ENCODE data around the gene PSD4.

Gene PSD4

DNA sequence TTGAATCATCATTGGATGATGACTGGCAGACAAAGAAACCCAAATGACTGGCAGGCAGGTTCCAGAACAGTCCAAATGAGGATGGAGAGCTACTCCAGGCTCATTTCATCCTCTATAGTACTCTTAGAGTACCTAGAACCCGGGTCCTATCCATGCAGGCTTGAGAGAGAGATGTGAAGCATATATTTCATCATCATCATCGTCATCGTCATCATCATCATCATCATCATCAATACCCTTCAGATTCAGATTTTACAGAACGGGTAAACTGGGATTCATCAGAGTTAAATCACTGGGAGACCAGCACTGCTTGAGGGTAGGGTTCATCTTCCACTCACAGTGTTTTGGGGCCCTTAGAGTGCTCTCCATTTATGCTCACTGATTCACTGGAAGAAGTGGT lies 52.7 kb downstream of the PSD4 start:
- DNase-seq: no peak

GRCh38 chr2:113227290-113227689 lies 53.5 kb downstream of the PSD4 start:
- no peak for DNase-seq

- DNase-seq: no peak
Observed at GRCh38 chr2:113227698-113228097, 53.9 kb downstream of the PSD4 start.

GRCh38 chr2:113228351-113228750 lies 54.6 kb downstream of the PSD4 start:
- no peak for DNase-seq

DNA sequence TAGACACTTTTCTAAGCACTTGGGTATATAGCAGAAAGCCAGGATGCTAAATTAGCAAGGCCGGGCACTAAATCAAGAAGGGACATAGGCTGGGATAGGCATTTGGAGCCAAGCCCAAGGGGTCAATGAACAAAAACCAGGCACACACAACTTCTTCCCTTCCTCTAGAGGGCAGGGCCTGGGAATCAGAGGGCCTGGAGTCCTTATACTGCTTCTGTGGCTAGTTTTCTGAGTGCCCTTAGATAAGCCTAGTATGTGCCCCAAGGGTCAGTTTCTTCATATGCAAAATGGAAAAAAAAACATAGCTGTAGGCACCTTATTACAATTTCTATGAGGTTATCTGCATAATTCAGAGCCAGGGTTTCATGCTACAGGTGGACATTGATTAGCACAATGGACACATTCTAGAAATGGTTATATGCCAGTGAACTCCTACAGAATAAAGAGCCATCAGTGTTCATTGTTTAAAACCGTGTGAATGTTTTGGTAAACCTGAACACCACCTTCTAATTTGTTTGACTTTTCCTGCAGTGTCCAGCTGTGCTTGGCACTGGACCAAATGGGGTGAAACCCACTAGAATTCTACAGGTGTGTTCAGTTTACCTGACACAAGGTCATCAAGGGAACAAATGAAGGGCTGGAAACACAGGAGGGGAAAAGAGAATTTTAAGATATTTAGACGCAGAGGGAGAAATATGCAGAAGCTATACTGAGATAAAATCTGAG lies 55.4 kb downstream of the PSD4 start:
- DNase-seq: no peak

DNA sequence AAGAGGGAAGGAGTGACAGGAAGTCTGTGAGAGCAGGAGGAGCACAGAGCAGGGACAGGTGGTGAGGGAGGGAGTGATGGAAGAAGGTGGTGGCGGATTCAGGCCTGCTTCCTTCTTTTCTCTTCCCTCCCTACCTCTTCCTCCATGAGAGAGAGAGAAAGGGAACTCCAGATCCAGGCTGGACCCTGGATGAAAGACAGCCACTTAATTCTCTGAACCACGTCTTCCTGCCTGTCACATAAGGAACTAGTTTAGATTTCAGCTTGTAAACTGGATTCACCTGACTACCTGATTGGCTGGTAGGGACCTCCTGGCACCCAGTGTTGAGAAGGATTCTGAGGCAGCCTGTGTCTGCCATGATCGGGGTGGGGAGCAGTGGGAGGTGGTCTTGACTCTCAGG lies 56.0 kb downstream of the PSD4 start:
- no peak for DNase-seq

DNA sequence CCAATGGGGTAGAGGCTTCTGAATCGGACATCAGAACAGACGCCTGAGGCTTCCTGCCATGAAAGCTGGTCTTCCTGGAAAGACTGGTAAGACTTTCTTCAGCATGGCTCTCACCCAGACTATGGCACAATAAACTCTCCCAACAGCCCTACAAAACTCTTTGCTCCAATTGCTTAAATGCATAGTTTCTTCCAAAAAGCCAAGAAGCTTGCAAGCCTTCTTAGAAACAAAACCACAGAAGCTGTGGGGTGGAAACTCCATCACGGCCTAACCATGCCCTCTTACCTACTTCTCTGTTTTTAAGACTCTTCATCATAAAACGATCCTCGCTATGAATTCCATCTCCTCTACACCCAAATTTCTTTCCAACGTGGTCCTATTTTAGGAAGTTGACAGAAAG lies 56.8 kb downstream of the PSD4 start:
- DNase-seq: no peak

DNA sequence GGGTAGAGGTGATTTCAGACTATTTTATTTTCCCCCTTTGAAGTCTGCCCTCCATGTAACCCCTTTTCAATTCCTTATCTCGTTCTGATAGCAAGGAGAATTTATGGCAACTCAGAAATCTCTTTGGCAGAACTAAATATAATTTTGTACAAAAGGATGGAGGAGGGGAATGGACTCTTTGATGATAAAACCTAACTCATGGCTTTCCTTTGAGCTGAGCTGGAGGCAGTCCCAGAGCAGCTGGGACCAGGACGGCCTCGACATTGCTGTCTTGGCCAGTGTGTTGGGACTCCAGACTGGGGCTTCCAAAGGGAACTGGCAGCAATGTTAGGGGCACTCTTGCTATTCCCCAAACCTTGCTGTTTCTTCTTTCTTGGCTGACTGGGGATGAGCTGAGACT lies 57.3 kb downstream of the PSD4 start:
- no peak for DNase-seq

GRCh38 chr2:113232123-113232522 lies 58.4 kb downstream of the PSD4 start:
- no peak for DNase-seq

DNA sequence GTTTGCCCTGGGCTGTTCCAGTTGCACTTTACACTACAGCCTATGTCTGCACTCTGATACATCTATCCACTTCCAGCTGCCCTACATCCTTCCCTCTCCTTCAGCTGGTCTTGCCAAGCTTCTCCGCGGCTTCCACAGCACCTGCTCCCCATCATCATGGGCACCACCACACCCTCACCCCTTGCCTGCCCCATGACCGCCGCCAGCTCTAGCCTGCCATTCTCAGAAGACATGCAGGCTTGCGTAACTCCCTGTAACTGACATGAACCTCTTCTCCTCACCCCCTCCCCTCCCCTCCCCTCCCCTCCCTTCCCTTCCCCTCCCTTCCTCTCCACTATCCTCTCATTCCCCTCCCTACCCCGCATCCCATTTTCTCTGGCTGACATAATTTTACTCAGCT lies 59.0 kb downstream of the PSD4 start:
- no peak for DNase-seq

GRCh38 chr2:113233593-113234550 lies 60.1 kb downstream of the PSD4 start:
- DNase-seq: no peak

GRCh38 chr2:113234721-113235346 lies 61.1 kb downstream of the PSD4 start:
- no peak for DNase-seq

GRCh38 chr2:113235347-113236226 lies 61.8 kb downstream of the PSD4 start:
- DNase-seq: peak; percentile 46 to 75

DNA sequence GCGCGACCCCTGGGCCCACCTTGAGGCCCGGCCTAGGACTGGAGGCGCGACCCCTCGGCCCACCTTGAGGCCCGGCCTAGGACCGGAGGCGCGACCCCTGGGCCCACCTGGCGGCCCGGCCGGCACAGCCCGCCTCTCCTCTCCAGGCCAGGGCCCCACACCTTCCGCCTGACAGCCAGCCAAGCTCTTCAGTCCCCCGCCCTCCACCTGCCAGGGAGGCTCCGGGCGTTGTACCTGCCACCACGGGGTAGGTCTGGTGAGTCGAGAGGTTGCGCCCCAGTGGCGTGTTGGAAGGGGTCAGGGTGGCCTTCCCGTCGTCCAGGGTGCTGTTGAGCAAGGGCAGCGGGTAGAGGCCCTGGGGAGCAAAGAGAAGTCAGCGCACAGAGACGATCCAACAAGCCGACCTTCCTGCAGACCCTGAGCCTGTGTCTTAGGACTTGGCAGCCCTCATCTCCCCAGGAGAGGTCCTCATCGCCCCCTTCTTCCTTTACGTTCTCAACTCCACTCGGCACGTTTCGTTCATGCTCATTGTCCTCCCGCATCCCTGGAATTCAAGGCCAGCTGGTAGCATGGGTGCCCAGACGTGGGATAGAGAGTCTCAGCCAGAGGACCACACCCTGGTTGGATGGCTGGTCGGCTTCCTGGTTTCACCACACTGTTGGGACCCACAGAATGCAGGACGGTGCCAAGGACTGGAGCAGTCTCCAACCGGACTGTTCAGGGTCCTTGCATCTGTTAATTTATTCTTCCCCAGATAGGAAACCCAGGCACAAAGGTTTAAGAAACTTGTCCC lies 62.8 kb downstream of the PSD4 start:
- DNase-seq: no peak

GRCh38 chr2:113237604-113238160 lies 63.9 kb downstream of the PSD4 start:
- DNase-seq: no peak

GRCh38 chr2:113238871-113239839 lies 65.4 kb downstream of the PSD4 start:
- DNase-seq: no peak

GRCh38 chr2:113240150-113240914 lies 66.6 kb downstream of the PSD4 start:
- peak; percentile 47 to 62 for DNase-seq

DNA sequence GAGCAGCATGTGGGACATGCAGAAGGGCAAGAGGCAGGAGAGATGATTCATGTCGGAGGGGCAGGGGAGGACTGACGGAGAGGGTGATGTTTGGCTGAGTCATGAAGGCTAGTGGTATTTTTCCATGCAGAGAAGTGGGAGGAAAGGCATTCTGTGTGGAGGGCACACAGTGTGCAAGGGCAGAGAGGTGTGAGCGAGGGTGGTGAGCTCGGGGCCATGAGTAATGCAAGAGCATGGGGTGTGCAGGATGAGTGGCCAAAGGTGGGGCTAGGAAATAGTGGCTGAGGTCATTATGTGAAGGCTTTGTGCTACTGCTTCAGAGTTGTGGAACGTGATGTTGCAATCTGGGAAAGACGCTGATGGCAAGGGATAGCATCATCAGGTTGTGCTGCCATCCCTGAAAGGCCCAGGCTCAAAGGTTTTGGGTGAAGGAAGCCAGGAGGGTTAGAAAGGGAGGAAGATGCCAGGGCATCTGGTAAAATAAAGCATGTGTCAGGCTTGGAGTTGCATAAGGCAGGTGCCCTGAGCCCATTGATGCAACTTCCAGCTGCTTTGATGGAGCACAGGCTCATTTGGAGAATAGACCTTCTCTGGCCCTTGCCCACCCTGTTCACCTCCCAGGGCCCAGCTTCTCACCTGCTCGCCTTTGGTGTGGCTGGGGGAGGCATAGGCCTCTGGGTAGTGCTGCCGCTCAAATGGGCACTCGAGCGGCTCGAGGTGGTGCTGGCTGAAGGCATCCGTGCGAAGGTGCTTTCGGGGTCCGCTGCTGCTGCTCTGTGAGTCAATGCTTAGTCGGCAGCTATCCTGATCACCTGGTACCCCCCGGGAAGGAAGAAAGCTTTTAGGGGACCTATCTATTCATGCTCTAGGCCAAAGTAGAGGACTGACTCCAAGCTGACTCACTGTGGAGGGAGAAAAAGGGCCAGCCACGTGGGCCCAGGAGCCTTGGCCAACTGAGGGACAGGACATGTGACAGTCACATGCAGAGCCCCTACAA lies 67.4 kb downstream of the PSD4 start:
- DNase-seq: peak; percentile 13 to 28

All from SHP77 (cell line).